Heart left ventricle (tissue), 16 donors: ENCODE results near the gene RPS8. TPM values are rescaled to one million over a fixed set of nuclear protein-coding genes. Genes with fewer than 3 reads are reported as not detected.

Experiments
- ATAC-seq, 4 donors: fragments of 200-7000 bp; cut with Tn5 transposase; one replicate each; pipeline ENCODE4 v1.9.1; 2020 to 2022; ENCODE audit warnings: moderate library complexity in 4 of 4, mild to moderate bottlenecking in 3 of 4, moderate number of reproducible peaks in 1 of 4
- DNase-seq, 5 donors: peaks; one replicate each; pipeline ENCODE4 v3.0.0-alpha.2; 2020
- H3K27ac ChIP-seq, 12 donors: fragments of 200-600 bp; sonication (generic) in 4 of 12; one replicate each; pipeline versions ENCODE4 v1.5.0 to v1.8.0; 2016 to 2022; ENCODE audit warnings: mild to moderate bottlenecking in 2 of 12
- H3K27me3 ChIP-seq, 9 donors: fragments of 200-600 bp; sonication (generic) in 2 of 9; one replicate each; pipeline versions ENCODE4 v1.5.1 to v1.8.0; 2016 to 2022; ENCODE audit warnings: mild to moderate bottlenecking in 3 of 9
- H3K36me3 ChIP-seq, 9 donors: fragments of 200-600 bp; sonication (generic) in 2 of 9; one replicate each; pipeline versions ENCODE4 v1.5.0 to v1.8.0; 2018 to 2022; ENCODE audit warnings: mild to moderate bottlenecking in 2 of 9
- H3K4me1 ChIP-seq, 12 donors: fragments of 200-600 bp; sonication (generic) in 4 of 12; one replicate each; pipeline versions ENCODE4 v1.5.0 to v1.8.0; 2016 to 2022; ENCODE audit warnings: mild to moderate bottlenecking in 3 of 12
- H3K4me3 ChIP-seq, 12 donors: fragments of 200-600 bp; sonication (generic) in 4 of 12; one replicate each; pipeline versions ENCODE4 v1.5.0 to v1.8.0; 2017 to 2022; ENCODE audit warnings: mild to moderate bottlenecking in 9 of 12, moderate library complexity in 4 of 12
- H3K9me3 ChIP-seq, 12 donors: fragments of 200-600 bp; sonication (generic) in 4 of 12; one replicate each; pipeline versions ENCODE4 v1.5.0 to v1.8.0; 2016 to 2022; ENCODE audit warnings: mild to moderate bottlenecking in 1 of 12
- CTCF ChIP-seq, 12 donors: fragments of 200-600 bp; sonication (generic) in 4 of 12; IDR thresholded peaks; one replicate each; pipeline versions ENCODE4 v1.5.0 to v1.8.0; 2018 to 2022; ENCODE audit warnings: antibody characterized with exemption in 12 of 12, mild to moderate bottlenecking in 5 of 12
- POLR2A ChIP-seq, 2 donors: fragments of 450-650 bp; IDR thresholded peaks; one replicate each; pipeline ENCODE4 v1.6.1; 2017; ENCODE audit warnings: antibody characterized with exemption in 2 of 2, mild to moderate bottlenecking in 2 of 2, moderate library complexity in 2 of 2
- WGBS, 4 donors: extraction: QIAGEN DNeasy Blood & Tissue Kit in 2 of 4; methylation state at CpG; one replicate each; pipeline versions ENCODE4 v1.1.5 to v1.1.7; 2013 to 2018; 5-methylcytosine and 5-hydroxymethylcytosine counted together
- intact Hi-C, 10 donors: fragments of 100-400 bp; cut with DNase I; formaldehyde crosslinking; loops; one replicate each; pipeline versions ENCODE4 v1.11.1 to v1.14.2; 2022
- polyA plus RNA-seq, 2 donors: library from polyadenylated mRNA; stranded (reverse); fragments of 200-250 nt; gene quantifications; one replicate each; pipeline ENCODE4 v1.2.3, GENCODE V29; 2013
- total RNA-seq, 9 donors: library from RNA; depleted of rRNA in 2 of 9; stranded (reverse); fragments of >200 nt in 2 of 9; fragmentation: NEBNext Ultra II Directional in 3 of 9; extraction: Animal tissue kit (Norgen Biotek cat#: 25700) in 3 of 9; gene quantifications; one replicate each; pipeline versions ENCODE4 v1.1.0 to v1.2.4, GENCODE V29; 2016 to 2023
- donor health status: ischemic (EF 13 %, LVEDD 7.1; RV severe dilation, severe dysfunction).
- donor health status: healthy with polysubstance abuse.
- donor health status: DM: no; HTN: yes; CAD: no.
- donor health status: DM: no; HTN: no; CAD: no.
- donor health status: ischemic (EF 25% LVEDD 6.9; RV normal size, moderate dysfunction).
- donor health status: ischemic (EF 25% LVEDD 5.7; RV mildly dilated, moderate dysfunction).
- donor health status: healthy.
- donor health status: DM: yes; HTN: yes; CAD: no.
- donor health status: ischemic (EF 35%, LVEDD 5.7; RV mildly dilated, moderate dysfunction).
- donor health status: nonischemic (EF 11% LVEDD 7.7; RV severe dilation, severe dysfunction).
- donor health status: DM: yes; HTN: yes; CAD: no.
- donor health status: PGD.
- donor health status: ischemic (EF 29% LVEDD 5.4; RV normal size, mild dysfunction).
- donor health status: nonischemic (EF 23%, LVEDD 6.1; RV moderate dilation, normal function).

The RPS8 gene
- total and polyA plus RNA-seq, 11 donors: 576 to 1,848 (median 967) TPM

- Histone ChIP-seq H3K27me3 (no peaks in the 10 kb centered on the region), H3K9me3 (no peaks in the 10 kb centered on the region), H3K4me1 (peaks cover 0 to 26% (median 6%) of the 10 kb centered on the region in 12 donors), H3K36me3 (no peaks in the 10 kb centered on the region), H3K27ac (no peak overlapping the region), H3K4me3 (no peak overlapping the region)
- DNase-seq (peak in 1 of 5 donors; percentile 20), ATAC-seq (no peak)
- TF ChIP-seq CTCF (IDR thresholded peaks at IDR 0.05) (no peak), POLR2A (IDR thresholded peaks at IDR 0.05) (no peak)
- intact Hi-C loops: loop anchor here in 1 of 10 donors (5.0 kb wide), 1 partner anchor 41 kb away; the partner anchor contains the start of gene BEST4
- 92 to 96% (median 95%) methylated on average over 21 of the region's 21 CpGs for WGBS, 4 donors
These were observed 52.8 kb downstream of the RPS8 start for GRCh38 chr1:44828003-44828651.

Other genes starting within 250 kb of the RPS8 start
- 10 to 100 TPM in 6 of 9 donors, 1 to 10 TPM in 3; 8.5 to 18.1 (median 12.5) TPM for gene TMEM53, start 101.1 kb upstream of the RPS8 start, total RNA-seq
- gene TMEM53, start 101.1 kb upstream of the RPS8 start, polyA plus RNA-seq: 10 to 100 TPM in 1 of 2 donors, 1 to 10 TPM in 1; 8.6 to 20.0 TPM
- 1 to 10 TPM in 2 of 9 donors, under 1 TPM in 4, not detected in 3; 0.33 to 9.9 (median 0.64) TPM for gene ARMH1, start 100.8 kb upstream of the RPS8 start, total RNA-seq
- gene ARMH1, start 100.8 kb upstream of the RPS8 start, polyA plus RNA-seq: under 1 TPM; 0.62 to 0.88 TPM
- not detected for gene RNU5D-1, start 44.4 kb upstream of the RPS8 start, total RNA-seq
- not detected for gene RNU5D-1, start 44.4 kb upstream of the RPS8 start, polyA plus RNA-seq
- 1 to 10 TPM in 5 of 9 donors, under 1 TPM in 4; 0.25 to 7.0 (median 1.2) TPM for gene KIF2C, start 35.7 kb upstream of the RPS8 start, total RNA-seq
- under 1 TPM; 0.34 to 0.68 TPM for gene KIF2C, start 35.7 kb upstream of the RPS8 start, polyA plus RNA-seq
- gene BEST4, start 12.6 kb downstream of the RPS8 start, total RNA-seq: under 1 TPM in 3 of 9 donors, not detected in 6; 0.09 to 0.32 (median 0.23) TPM
- gene BEST4, start 12.6 kb downstream of the RPS8 start, polyA plus RNA-seq: under 1 TPM; 0.06 to 0.11 TPM
- 10 to 100 TPM in 2 of 9 donors, 1 to 10 TPM in 7; 4.5 to 17.9 (median 6.6) TPM for gene PLK3, start 24.8 kb downstream of the RPS8 start, total RNA-seq
- 1 to 10 TPM; 5.8 to 6.9 TPM for gene PLK3, start 24.8 kb downstream of the RPS8 start, polyA plus RNA-seq
- gene DYNLT4, start 31.8 kb downstream of the RPS8 start, total RNA-seq: 1 to 10 TPM in 3 of 9 donors, under 1 TPM in 5, not detected in 1; 0.54 to 1.0 (median 0.82) TPM
- 1 to 10 TPM in 1 of 2 donors, under 1 TPM in 1; 0.36 to 1.7 TPM for gene DYNLT4, start 31.8 kb downstream of the RPS8 start, polyA plus RNA-seq
- 1 to 10 TPM in 8 of 9 donors, under 1 TPM in 1; 0.56 to 7.4 (median 2.8) TPM for gene BTBD19, start 33.0 kb downstream of the RPS8 start, total RNA-seq
- 1 to 10 TPM; 2.6 to 6.2 TPM for gene BTBD19, start 33.0 kb downstream of the RPS8 start, polyA plus RNA-seq
- under 1 TPM in 8 of 9 donors, not detected in 1; 0.21 to 0.85 (median 0.41) TPM for gene PTCH2, start 67.7 kb downstream of the RPS8 start, total RNA-seq
- under 1 TPM; 0.19 to 0.27 TPM for gene PTCH2, start 67.7 kb downstream of the RPS8 start, polyA plus RNA-seq
- 10 to 100 TPM; 27.5 to 48.8 (median 37.7) TPM for gene EIF2B3, start 211.1 kb downstream of the RPS8 start, total RNA-seq
- gene EIF2B3, start 211.1 kb downstream of the RPS8 start, polyA plus RNA-seq: 10 to 100 TPM; 33.3 to 50.6 TPM
- 10 to 100 TPM; 17.6 to 34.3 (median 22.8) TPM for gene HECTD3, start 235.8 kb downstream of the RPS8 start, total RNA-seq
- gene HECTD3, start 235.8 kb downstream of the RPS8 start, polyA plus RNA-seq: 10 to 100 TPM; 18.9 to 30.1 TPM
- 10 to 100 TPM; 58.2 to 95.8 (median 78.4) TPM for gene UROD, start 236.7 kb downstream of the RPS8 start, total RNA-seq
- gene UROD, start 236.7 kb downstream of the RPS8 start, polyA plus RNA-seq: 10 to 100 TPM; 80.6 to 89.3 TPM